ENCODE data around the gene AP3D1.

DNA sequence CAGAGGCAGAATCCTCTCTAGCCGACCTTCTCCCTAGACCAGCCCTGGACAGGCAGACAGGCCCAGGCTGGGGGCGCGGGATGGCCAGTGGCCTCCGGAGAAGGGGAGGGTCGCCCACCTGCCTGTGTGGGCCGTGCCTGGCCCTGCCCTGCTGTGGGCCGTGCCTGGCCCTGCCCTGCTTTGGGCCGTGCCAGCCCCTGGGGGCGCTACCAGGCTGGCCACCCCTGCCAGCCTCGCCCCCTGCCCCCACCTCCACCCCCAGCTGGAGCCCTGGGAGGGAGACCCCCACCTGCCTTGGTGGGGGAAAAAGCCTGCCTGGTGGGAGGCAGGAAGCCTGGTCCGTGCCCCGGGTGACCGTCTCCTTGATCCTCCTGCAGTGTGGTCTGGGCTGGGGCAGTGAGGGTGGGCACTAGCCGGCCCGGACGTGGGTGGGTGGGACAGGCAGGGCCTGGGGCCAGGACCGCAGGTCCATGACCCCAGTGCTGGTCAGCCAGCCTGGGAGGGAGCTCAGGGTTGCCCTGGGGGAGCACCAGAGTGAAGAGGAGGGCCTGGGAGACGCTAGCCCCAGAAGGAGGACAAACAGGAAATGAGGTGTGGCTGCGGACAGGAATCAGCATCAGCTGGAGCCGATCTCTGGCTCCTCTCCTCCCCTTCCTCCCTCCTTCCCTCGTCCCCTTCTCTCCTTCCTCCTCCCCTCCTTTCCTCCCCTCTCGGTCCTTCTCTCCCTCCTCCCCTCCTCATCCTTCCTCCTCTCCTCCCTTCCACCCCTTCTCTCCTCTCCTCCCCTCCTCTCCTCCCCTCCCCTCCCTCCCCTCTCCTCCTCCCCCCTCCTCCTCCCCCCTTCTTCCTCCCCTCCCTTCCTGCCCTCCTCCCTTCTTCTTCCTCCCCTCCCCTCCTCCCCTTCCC is 95.2 kb downstream of the AP3D1 start:
- TF ChIP-seq GATA2 (IDR thresholded peaks at IDR 0.05; ENCODE audit: low read depth, low read length) = no peak
- no peak for TF ChIP-seq GATA3 (IDR thresholded peaks at IDR 0.05; ENCODE audit: low read depth, low read length)

All from SH-SY5Y (cell line).